GM19397 (cell line): ENCODE results near the gene NBR1.
"Not testable (repeated sequence)": the region's sequence is repeated elsewhere in the genome, so short reads cannot be mapped to it uniquely, and the experiment has no call there.

Source experiments
- ATAC-seq: cut with Tn5 transposase; IDR thresholded peaks from one replicate; pipeline ENCODE4 v1.9.1; 2021; ENCODE audit warnings: mild to moderate bottlenecking, moderate library complexity; ENCODE audit not compliant: unreplicated experiment

Gene NBR1

GRCh38 chr17:43213545-43213944 lies 42.5 kb downstream of the NBR1 start:
- ATAC-seq = no peak

GRCh38 chr17:43215341-43215740 lies 44.3 kb downstream of the NBR1 start:
- ATAC-seq = no peak

- no peak for ATAC-seq
These were observed 45.4 kb downstream of the NBR1 start for GRCh38 chr17:43216369-43216761.

GRCh38 chr17:43216762-43217613 lies 46.0 kb downstream of the NBR1 start:
- ATAC-seq = no peak

- ATAC-seq = no peak
These were observed 46.6 kb downstream of the NBR1 start for GRCh38 chr17:43217614-43218087.

GRCh38 chr17:43219001-43219400 lies 48.0 kb downstream of the NBR1 start:
- no peak for ATAC-seq

- no peak for ATAC-seq
These were observed 48.8 kb downstream of the NBR1 start for GRCh38 chr17:43219746-43220380.

GRCh38 chr17:43220511-43221125 lies 49.6 kb downstream of the NBR1 start:
- no peak for ATAC-seq

- no peak for ATAC-seq
These were observed 53.2 kb downstream of the NBR1 start for GRCh38 chr17:43224146-43224705.

GRCh38 chr17:43226393-43226792 lies 55.4 kb downstream of the NBR1 start:
- no peak for ATAC-seq

- not testable (repeated sequence) for ATAC-seq
These were observed 57.2 kb downstream of the NBR1 start, which contains the start of gene CCDC200 for GRCh38 chr17:43228020-43228782. Gene CCDC200 (minus strand): TSS chr17:43228623. CDS start chr17:43228554, 69 bp downstream.

GRCh38 chr17:43231205-43232020 lies 60.4 kb downstream of the NBR1 start:
- ATAC-seq = not testable (repeated sequence)

- not testable (repeated sequence) for ATAC-seq
These were observed 61.1 kb downstream of the NBR1 start for GRCh38 chr17:43232021-43232699.

- not testable (repeated sequence) for ATAC-seq
These were observed 62.2 kb downstream of the NBR1 start for GRCh38 chr17:43233263-43233662.

GRCh38 chr17:43233877-43234276 lies 62.9 kb downstream of the NBR1 start, which contains the start of gene RNU2-1:
Gene RNU2-1 (minus strand): TSS chr17:43233977.
- not testable (repeated sequence) for ATAC-seq

GRCh38 chr17:43239597-43239996 lies 68.6 kb downstream of the NBR1 start:
- not testable (repeated sequence) for ATAC-seq

- ATAC-seq = not testable (repeated sequence)
These were observed 69.8 kb downstream of the NBR1 start for GRCh38 chr17:43240596-43241352.

GRCh38 chr17:43246456-43246855 lies 75.4 kb downstream of the NBR1 start:
- not testable (repeated sequence) for ATAC-seq
